GM15510 (cell line): ENCODE measurements around the gene ZNF474.

ENCODE experiments used
- POLR2A ChIP-seq: IDR thresholded peaks from 3 replicates; pipeline ENCODE4 v1.6.1; 2011; ENCODE audit warnings: borderline replicate concordance; ENCODE audit not compliant: insufficient read length; ENCODE audit errors: extremely low read depth

The ZNF474 gene

GRCh38 chr5:122137702-122138101 is 8.4 kb downstream of the ZNF474 start:
- TF ChIP-seq POLR2A, result no peak

- no peak for TF ChIP-seq POLR2A
Measured at GRCh38 chr5:122138356-122138755, 9.0 kb downstream of the ZNF474 start.

DNA sequence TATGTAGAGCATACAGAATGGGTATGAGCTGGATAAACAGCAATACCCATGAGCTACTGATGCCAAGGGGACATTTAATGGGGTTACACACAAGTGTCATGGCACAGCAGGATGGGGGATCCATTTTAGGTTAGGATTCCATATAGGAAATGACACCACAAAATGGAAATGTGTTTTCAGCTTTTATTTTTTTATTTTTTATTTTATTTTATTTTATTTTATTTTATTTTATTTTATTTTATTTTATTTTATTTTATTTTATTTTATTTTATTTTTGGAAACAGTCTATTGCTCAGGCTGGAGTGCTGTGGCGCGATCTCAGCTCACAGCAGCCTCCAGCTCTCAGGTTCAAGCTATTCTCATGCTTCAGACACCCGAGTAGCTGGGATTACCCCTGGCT is 11.6 kb downstream of the ZNF474 start:
- no peak for TF ChIP-seq POLR2A

GRCh38 chr5:122141751-122142150 is 12.4 kb downstream of the ZNF474 start:
- no peak for TF ChIP-seq POLR2A

- no peak for TF ChIP-seq POLR2A
Measured at GRCh38 chr5:122142480-122143164, 13.3 kb downstream of the ZNF474 start.

GRCh38 chr5:122144236-122144635 is 14.9 kb downstream of the ZNF474 start:
- no peak for TF ChIP-seq POLR2A

DNA sequence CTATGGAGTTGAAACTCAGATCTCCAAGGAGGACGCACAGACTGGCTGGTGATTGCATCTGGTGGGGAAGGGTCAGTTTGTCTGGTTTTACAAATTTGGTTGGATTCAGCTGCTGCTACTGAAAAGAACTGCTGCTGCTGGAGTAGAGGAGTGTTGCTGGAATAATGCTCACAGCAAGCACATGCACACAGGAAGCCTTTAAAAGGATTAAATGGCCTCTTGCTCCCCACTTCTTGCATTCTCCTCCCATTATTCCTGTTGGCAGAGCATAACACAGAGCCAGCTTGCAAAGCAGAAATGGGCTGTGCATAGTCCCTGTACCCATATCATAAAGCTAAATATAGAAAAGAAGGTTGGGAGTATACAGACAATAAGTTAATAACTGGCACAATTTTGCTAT is 16.6 kb downstream of the ZNF474 start:
- TF ChIP-seq POLR2A, result no peak

DNA sequence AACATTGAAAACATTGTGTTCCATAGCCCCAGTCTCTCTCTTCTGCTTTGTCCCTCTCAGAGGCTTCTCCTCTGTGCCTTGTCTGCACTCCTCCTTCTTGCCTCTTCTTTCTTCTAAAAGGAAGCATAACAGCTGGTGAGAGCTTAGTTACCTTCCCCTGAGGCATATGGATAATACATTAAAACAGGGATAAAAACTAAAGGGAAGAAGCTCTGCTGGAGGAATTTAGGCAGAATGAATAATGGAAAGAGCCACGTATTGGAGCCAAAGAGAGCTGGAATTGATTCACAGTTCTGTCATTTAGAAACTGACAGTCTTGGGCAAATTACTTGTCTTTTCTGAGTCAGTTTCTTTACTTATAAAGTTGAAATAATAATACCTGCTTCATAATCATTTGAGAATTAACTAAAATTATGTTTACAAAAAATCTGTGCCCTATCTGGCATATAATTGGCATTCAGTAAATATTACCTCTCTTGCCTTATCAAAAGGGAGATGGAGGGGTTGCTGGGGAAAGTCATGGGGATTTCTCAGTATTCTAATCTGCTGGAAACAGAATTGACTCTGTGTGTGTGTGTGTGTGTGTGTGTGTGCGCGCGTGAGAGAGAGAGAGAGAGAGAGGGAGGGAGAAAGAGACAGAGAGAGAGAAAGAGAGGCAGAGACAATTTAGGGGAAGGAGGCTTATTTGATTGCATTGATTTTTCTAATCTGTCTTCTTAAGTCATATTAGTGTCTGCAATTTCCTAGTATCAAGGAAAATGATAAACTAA is 20.2 kb downstream of the ZNF474 start:
- TF ChIP-seq POLR2A, result no peak

- no peak for TF ChIP-seq POLR2A
Measured at GRCh38 chr5:122150215-122150614, 20.9 kb downstream of the ZNF474 start.

GRCh38 chr5:122151640-122152039 is 22.3 kb downstream of the ZNF474 start:
- TF ChIP-seq POLR2A, result no peak

DNA sequence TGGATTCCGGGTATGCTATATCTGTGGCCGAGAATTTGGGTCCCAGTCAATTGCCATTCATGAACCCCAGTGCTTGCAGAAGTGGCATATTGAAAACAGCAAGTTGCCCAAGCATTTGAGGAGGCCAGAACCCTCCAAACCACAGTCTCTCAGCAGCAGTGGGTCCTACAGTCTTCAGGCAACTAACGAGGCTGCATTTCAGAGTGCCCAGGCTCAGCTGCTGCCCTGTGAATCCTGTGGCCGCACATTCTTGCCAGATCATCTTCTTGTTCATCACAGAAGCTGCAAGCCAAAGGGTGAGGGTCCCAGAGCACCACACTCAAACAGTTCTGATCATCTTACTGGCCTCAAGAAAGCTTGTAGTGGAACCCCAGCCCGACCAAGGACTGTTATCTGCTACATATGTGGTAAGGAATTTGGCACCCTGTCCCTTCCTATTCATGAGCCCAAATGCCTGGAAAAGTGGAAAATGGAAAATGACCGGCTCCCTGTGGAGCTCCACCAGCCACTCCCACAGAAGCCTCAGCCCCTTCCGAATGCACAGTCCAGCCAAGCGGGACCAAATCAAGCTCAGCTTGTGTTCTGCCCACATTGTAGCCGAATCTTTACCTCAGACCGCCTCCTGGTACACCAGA is 23.0 kb downstream of the ZNF474 start:
- TF ChIP-seq POLR2A, result no peak

GRCh38 chr5:122153230-122153629 is 23.9 kb downstream of the ZNF474 start:
- no peak for TF ChIP-seq POLR2A

- no peak for TF ChIP-seq POLR2A
Measured at GRCh38 chr5:122153774-122154173, 24.4 kb downstream of the ZNF474 start.

GRCh38 chr5:122154491-122154890 is 25.1 kb downstream of the ZNF474 start:
- TF ChIP-seq POLR2A, result no peak

GRCh38 chr5:122154910-122155309 is 25.6 kb downstream of the ZNF474 start:
- TF ChIP-seq POLR2A, result no peak

DNA sequence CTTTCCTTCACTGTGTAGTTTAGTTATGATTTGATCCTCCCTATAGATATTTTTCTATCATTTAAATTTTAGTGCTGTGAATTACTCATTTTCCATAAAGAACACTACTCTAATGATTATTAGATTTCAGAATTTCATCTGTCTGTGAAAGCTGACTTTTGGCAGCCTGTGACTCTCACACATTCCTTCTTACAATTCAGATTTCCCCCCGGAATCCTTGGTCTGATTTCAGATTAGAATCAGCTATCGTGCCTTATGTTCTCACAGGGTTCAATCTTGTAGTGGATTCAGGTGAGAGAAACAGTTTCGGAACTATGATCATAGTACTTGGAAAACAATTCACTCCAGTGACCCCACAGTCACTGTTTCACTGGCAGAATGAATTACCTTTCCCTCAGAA is 26.2 kb downstream of the ZNF474 start:
- no peak for TF ChIP-seq POLR2A
